IPS DF 4.7 (cell line): ENCODE measurements around the gene INTS1.

Experiments used
- DNase-seq: peaks from one replicate; pipeline ENCODE4 v3.0.0-alpha.2; 2013; ENCODE audit warnings: low spot score; ENCODE audit errors: extremely low read depth

Gene INTS1

DNA sequence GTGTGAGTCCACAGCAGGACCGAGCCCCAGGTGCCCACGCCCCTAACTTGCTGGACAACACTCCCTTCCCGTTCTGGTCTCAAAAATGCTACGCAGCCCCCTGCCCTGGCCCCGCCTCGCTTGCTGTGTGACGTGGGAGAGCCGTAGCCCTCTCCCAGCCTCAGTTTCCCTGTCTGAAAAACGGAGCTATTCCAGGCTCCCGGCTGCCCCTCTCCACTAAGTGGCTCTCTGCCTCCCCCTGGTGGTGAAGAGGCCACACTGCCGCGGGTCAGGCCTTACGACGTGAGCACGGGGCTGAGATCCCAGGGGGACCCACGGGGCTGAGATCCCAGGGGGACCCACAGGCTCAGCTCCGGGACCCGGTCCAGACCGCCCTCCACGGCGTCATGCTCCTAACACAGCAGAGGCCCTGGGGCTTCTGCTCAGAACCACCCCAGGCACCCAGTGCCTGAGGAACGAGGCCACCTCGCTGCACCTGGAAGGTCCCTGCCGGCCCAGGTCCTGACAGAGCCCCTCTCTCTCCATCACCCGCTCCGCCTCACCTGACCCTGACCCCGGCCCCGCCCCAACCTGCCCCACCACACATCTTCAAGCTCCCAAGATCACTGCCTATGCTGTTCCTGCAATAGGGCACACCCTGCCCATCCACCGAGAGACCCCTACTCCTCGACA, 71.6 kb downstream of the INTS1 start:
- DNase-seq, result no peak

DNA sequence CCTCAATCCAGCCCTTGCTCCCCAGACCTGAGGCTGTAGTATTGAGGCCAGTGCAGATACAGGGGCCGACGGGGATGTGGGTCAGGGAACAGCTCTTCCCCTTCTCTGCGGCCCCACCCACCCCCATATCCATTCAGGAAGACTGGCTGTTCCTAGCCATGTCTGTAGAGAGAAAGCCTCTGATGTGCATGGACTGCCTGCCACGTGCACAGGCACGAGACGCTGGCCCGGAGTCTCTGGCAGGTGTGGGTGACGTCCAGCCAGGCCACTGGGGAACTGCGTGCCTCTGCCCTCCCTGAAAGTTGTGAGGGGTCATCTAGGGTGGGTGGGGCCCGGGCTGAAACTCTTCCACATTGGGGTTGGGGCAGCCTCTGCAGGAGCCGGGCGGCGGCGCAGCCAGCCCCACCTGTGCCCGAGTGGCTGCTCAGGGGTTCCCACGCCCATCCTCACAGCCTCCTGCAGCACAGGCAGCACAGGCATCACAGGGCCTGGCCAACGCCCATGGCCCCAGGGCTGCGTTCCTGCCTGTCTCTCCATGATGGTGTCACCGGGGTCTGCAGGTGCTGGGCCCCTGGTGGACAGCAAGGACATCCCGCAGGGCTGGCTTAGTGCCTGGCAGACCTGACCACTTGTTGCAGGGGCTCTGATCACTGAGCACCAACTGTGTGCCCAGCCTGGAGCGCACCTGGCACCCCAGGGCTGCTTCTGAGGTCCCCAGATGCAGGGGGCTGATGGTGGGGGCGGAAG, 72.4 kb downstream of the INTS1 start:
- no peak for DNase-seq

DNA sequence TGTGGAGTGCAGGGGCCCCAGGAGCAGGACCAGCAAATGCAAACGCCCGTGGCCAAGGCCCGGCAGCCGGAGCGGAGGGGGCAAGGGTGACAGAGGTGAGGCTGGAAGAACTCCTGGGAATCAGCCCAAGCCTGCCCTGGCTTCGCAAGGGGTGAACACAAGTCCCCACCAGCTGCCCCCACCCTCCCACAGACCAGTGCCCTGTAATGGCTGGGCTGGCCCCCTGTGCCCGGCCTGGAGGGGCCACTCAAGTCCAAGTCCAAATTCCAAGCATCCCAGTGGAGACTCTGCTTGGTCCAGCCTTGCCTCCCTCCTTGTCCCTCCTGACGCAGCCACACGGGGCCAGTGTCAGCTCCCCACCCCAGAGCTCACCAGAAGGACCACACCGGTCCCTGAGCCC, 73.0 kb downstream of the INTS1 start:
- no peak for DNase-seq

DNA sequence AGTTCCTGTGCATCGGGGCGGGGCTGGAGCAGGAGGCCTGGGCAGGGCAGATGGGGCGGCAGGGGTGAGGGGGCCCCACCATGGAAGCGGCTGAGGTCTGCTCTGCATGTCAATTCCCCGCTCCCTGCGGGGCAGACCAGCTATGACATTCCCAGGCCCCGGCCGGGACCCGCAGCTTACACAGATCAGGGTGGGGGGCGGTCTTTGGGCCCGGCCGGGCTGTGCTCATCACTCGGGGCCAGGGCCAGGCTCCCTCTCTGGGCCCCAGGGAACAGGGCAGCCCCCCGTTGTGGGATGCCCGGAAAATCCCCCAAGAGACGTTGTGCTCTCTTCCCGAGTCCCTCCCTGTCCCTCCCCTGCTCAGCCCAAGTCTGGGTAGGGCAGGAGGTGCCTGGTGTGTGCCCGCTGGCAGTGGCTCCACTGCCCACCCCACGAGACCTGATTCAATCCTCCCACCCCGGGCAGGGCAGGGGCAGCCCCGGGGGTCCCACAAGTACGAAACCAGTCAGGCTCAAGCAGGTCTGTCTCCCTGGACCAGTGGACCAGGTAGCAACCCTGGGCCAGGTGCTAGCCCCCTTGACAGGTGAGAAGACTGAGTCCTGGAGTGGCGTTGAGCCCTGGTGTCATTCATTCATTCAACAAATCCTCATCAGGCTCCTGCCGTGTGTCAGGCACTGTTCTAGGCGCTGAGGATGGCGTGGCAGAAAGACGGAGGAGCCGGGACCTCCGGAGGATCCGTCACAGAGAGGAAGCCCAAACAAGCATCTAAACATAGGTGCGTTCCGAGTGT, 73.9 kb downstream of the INTS1 start:
- DNase-seq, result no peak

DNA sequence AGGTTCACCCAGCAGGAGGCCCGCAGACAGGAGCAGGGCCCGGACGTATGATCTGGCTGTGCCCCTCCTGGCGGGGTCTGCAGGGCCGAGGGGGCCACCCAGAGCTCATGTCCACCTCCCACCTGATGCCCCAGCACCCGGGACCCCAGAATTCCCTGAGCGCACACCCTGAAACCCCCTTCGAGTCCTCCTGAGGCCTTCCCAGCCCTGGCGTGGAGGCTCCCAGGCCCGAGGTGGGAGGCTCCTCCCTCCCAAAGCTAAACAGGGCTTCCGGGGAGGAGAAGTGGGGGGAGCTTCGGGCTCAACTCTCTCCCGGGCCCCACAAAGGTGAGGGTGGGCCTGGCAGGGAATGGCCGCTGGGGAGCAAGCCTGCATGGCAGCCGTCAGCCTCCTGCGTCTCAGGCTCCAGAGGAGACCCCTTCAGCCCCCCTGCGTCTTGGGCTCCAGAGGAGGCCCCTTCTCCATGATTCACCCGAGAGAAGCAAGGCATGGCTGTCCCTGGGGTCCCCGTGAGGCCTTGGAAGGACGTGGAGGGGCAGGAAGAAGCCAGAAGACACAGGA, 75.2 kb downstream of the INTS1 start:
- DNase-seq, result no peak

DNA sequence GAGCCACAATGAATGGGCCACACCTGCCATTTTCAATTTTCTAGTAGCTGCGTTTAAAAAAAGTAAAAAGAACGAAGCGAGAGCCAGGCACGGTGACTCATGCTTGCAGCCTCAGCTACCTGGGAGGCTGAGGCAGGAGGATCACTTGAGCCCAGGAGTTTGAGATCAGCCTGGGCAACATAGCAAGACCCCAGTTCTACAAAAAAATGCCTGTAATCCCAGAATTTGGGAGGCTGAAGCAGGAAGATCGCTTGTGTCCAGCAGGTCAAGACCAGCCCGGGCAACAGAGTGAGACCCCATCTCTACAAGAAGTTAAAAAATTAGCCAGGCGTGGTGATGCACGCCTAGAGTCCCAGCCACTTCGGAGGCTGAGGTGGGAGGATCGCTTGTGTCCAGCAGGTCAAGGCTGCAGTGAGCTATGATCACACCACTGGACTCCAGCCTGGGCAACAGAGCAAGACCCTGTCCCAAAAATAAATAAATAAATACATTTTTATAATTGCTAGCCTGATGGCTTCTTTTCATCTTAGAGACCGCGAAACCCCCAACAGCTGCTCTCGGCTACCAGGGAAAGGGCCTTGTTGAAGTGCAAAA, 77.0 kb downstream of the INTS1 start:
- no peak for DNase-seq

DNA sequence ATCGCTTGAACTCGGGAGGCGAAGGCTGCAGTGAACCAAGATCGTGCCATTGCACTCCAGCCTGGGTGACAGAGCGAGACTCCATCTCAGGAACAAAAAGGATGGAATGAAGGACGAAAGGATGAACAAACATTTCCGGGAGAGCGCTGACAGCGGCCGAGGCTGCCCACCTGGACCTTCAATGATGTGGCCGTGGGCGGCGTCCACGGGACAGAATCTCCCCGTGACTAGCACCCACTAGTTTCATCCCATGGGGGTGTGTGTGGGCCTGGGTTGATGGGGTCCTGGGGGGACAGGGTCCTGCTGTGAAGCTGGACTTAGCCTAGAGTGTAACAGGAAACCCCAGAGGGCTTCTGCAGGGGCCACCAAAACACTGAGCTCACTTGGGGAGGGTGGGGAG, 77.7 kb downstream of the INTS1 start:
- no peak for DNase-seq

DNA sequence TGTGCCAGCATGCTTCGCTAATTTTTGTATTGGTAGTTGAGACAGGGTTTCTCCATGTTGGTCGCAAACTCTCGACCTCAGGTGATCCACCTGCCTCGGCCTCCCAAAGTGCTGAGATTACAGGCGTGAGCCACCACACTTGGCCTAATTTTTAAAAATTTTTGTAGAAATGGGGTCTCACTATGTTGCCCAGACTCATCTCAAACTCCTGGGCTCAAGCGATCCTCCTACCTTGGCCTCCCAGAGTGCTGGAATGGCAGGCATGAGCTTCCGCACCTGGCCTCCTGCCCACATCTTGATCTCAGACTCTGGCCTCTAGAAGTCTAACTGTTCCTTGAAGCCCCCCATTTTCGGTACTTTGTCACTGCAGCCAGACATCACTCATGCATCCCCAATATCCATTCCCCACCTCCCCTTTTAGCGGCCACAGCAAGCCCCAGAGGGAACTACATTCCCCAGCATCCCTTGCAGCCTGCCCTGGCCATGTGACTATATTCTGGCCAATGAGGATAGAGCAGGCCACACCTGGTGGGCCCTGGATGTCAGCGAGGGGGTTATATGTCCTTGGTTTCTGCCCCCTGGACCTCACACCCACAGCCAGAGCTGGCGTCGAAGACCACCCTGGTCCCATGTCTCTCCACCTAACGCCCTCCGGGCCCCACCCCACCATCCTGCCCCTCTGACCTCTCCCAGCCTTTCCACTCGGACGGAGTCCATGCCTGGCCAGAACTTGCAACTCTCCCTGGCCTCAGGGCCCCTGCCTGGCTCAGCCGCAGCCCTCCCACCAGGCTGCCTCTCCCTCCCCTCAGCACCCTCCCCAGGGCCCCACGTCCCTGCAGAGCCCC, 78.7 kb downstream of the INTS1 start:
- no peak for DNase-seq

DNA sequence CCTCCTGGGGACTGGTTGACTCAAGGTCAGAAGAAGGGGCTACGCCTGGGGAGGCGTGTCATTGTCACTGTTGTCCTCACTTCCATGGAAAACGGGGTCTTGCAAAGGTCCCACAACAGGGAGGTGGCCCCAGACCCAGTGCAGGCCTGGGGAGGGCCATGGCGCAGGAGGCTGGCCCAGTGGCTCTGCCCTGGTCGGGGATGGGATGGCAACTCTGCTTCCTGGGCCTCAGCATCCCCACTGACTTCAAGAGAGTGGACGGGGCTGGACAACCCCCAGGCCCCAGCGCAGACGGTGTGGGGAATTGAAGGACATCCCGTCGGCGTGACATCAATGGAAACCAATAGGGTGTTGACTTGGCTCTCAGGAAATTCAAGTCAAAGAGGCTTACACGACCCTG, 80.1 kb downstream of the INTS1 start:
- DNase-seq, result no peak

DNA sequence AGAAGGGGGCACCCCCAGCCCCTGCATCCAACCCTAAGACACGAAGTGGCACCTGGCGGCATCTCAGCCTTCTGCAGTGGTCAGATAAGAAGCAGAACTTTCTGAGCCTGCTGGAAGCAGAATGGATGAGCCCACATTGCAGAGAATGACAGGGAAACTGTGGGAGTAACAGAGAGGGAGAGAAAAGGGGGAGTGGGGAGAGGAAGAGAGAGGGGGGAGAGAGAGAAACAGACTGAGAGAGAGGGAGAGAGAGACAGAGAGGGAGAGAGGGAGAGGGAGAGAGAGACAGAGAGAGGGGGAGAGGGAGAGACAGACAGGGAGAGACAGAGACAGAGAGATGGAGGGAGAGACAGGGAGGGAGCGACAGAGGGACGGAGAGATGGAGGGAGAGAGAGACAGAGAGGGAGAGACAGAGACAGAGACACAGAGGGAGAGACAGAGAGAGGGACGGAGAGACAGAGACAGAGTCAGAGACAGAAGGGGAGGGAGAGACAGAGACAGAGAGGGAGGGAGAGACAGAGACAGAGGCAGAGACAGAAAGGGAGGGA, 80.9 kb downstream of the INTS1 start:
- DNase-seq, result no peak

DNA sequence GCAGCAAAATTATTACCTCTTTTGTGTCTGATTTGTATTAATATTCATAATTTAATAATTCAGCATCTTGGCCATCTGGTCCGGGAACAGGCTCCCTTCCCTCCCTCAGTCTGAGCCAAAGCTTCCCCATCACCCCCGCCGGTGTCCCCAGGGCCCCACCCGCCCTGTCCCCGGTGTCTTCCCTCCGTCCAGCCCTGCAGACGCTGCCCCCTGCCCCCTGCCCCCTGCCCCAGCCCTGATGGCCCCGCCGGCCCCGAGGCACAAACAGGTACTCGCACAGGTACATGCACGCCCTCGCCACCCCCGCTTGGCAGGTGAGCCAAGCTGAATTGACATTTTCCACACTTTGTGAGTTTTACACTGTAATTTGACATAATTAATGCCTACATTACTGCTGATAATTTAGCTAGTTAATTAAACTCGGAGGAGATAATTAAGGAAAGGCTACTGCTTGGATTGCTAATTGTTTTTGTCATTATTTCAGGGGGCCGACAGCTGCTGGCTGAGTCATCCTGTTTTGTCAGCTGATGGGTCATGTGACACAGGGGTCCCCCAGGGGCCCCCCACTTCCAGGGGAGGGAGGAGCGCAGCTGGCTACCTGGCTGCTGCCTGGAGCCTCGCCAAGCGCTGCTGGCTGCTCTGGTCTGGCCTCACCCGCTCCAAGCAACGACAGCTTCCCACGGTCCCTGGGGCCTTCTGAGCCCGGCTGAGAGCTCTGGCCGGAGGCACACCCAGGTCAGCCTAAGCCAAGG, 81.5 kb downstream of the INTS1 start:
- DNase-seq, result no peak

DNA sequence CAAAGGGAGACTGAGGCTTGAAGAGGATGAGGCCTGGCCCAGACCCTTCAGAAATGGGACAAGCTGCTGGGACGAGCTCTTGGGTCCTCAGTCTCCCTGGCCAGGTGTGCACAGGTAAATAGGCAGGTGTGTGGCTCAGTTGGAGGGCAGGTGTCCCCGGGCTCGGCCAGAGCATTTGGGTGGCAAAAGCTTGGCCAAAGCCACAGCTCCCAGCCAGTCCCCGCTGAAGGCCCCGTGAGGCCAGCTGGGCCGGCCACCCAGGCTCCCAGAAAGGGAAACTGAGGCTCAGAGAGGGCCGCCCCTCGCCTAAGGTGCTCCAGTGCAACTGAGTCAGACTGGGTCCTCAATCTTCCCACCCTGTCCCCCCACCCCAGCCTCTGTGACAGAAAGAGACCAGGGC, 82.2 kb downstream of the INTS1 start:
- DNase-seq, result no peak

DNA sequence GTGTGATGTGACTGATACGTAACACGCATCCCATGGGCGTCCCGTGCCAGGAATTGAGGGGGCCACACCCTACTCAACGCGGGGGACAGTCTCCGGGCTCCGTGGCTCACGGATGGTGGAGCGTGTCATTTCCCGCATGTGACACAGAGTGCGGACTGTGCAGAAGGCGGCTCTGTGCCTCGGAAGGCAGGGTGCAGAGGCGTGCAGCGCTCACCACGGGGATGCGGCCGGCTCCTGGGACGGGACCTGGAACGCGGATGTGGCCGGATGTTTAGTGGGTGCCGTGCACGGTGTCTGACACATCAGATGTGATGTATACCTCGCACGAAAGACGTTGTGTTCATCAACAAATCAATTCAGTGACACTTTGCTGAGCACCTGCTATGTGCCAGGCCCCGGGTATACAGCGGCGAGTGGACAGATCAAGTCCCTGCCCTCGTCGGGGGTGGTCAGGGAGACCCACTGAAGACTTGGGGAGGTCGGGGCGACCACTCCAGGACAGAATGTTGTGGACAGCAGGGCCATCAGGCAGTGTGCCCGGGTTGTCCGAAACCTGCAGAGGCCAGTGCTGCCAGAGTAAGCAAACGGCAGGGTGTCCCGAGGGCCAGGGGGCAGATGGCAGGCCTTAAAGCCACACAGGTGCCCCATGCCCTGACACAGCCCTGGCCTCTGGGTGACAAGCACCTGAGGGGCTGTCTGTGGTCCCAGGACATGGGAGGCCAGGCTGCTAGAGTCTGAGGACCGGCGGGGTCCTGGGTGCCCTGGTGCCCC, 83.0 kb downstream of the INTS1 start:
- DNase-seq, result no peak
